Measurements from ENCODE around the gene CYP4F11.
"Not testable (repeated sequence)": the region's sequence is repeated elsewhere in the genome, so short reads cannot be mapped to it uniquely, and the experiment has no call there.

The CYP4F11 gene

DNA sequence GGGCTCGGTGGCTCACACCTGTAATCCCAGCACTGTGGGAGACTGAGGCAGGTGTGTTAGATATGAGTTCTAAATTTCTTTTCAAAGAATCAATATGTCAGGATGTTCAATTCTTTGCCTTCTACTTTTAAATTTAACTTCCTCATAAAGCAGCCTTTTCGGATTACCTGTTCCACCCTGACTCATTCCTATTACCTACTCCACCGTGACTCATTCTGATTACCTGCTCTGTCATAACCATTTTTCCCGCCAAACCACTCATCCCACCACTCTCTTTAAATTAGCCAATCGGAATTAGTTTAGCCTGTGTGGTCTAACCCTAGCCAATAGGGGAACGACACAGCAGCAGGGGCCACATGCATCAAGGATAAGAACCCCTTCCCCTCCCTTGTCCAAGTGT lies 60.6 kb downstream of the CYP4F11 start:
- not testable (repeated sequence) for H3K4me3 ChIP-seq (ENCODE audit: low read depth in 1 of 2, low read length in 2 of 2); H3K9me3 ChIP-seq (ENCODE audit: control insufficient read depth in 1 of 2, low read length in 2 of 2); H3K27me3 ChIP-seq (ENCODE audit: low read depth, low read length); H3K27ac ChIP-seq (ENCODE audit: low read length); H3K4me1 ChIP-seq (ENCODE audit: control insufficient read depth in 1 of 2, insufficient read depth in 2 of 2, low read length in 2 of 2); H3K36me3 ChIP-seq (ENCODE audit: control insufficient read depth in 1 of 2, insufficient read depth in 2 of 2, low read length in 2 of 2)

DNA sequence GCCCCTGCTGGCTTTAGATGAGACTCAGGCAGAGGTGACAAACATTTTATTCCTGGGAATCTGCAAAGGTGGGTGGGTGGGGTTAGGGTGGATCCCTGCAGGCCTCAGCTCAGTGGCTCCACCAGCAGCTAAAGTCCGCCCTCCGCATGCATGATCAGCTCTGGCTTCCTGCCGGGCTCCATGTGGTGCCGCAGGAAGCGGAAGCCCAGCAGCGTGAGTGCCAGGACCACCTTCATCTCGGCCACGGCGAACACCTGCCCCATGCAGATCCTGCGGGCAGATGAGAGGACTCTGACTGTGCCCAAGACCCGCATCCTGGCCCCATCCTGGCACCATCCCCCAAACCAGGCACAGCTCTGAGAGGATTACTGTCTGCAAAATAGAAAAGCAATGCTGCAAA lies 62.8 kb downstream of the CYP4F11 start:
- H3K36me3 ChIP-seq (ENCODE audit: control insufficient read depth in 1 of 2, insufficient read depth in 2 of 2, low read length in 2 of 2) = no peaks in the 10 kb centered on the region
- H3K9me3 ChIP-seq (ENCODE audit: control insufficient read depth in 1 of 2, low read length in 2 of 2) = no peaks in the 10 kb centered on the region
- no peak overlapping the region for H3K4me3 ChIP-seq (ENCODE audit: low read depth in 1 of 2, low read length in 2 of 2)
- H3K27ac ChIP-seq (ENCODE audit: low read length) = no peak overlapping the region
- H3K4me1 ChIP-seq (ENCODE audit: control insufficient read depth in 1 of 2, insufficient read depth in 2 of 2, low read length in 2 of 2) = no peaks in the 10 kb centered on the region
- no peaks in the 10 kb centered on the region for H3K27me3 ChIP-seq (ENCODE audit: low read depth, low read length)

DNA sequence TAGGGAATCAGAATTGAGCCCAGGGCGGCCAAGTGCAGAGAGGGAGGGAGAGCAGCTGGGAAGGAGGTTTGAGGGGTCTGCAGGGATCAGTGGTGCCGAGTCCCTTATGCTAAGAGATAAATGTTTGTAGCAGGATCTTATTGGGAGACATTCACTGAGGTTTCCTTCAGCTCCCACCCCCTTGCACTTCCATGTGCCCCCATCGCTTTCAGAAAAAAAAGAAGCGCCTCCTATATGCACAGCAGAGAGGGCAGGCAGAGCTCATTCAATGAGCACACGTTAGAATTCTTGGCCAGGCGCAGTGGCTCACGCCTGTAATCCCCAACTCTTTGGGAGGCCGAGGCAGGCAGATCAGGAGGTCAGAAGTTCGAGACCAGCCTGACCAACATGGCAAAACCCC lies 64.5 kb downstream of the CYP4F11 start:
- Histone ChIP-seq H3K36me3 (ENCODE audit: control insufficient read depth in 1 of 2, insufficient read depth in 2 of 2, low read length in 2 of 2) (no peaks in the 10 kb centered on the region), H3K4me1 (ENCODE audit: control insufficient read depth in 1 of 2, insufficient read depth in 2 of 2, low read length in 2 of 2) (no peaks in the 10 kb centered on the region), H3K4me3 (ENCODE audit: low read depth in 1 of 2, low read length in 2 of 2) (no peak overlapping the region), H3K9me3 (ENCODE audit: control insufficient read depth in 1 of 2, low read length in 2 of 2) (no peaks in the 10 kb centered on the region), H3K27me3 (ENCODE audit: low read depth, low read length) (peaks cover 4% of the 10 kb centered on the region), H3K27ac (ENCODE audit: low read length) (no peak overlapping the region)

DNA sequence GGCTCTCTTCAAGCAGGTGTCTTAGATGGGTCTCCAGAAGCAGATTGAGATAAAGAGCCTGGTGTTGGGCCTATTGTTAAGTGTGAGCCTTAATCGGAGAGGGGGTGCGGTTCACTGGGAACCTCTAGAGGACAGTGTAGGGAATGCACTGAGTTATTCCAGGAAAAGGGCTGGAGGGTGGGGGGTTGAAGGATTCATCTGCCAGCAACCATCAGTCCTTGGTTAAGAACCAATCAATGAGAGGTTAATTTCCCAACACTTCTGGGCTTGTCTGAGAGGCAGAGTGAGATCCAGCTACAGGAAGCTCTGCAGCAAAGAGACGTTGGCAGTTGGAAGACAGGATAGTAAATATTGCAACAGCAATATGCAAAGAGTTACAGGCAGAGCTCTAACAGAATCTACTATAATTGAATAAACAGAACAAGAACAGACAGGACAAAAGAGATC lies 65.2 kb downstream of the CYP4F11 start:
- Histone ChIP-seq H3K4me3 (ENCODE audit: low read depth in 1 of 2, low read length in 2 of 2) (no peak overlapping the region), H3K9me3 (ENCODE audit: control insufficient read depth in 1 of 2, low read length in 2 of 2) (no peaks in the 10 kb centered on the region), H3K4me1 (ENCODE audit: control insufficient read depth in 1 of 2, insufficient read depth in 2 of 2, low read length in 2 of 2) (no peaks in the 10 kb centered on the region), H3K27ac (ENCODE audit: low read length) (no peak overlapping the region), H3K27me3 (ENCODE audit: low read depth, low read length) (peaks cover 4% of the 10 kb centered on the region), H3K36me3 (ENCODE audit: control insufficient read depth in 1 of 2, insufficient read depth in 2 of 2, low read length in 2 of 2) (no peaks in the 10 kb centered on the region)

DNA sequence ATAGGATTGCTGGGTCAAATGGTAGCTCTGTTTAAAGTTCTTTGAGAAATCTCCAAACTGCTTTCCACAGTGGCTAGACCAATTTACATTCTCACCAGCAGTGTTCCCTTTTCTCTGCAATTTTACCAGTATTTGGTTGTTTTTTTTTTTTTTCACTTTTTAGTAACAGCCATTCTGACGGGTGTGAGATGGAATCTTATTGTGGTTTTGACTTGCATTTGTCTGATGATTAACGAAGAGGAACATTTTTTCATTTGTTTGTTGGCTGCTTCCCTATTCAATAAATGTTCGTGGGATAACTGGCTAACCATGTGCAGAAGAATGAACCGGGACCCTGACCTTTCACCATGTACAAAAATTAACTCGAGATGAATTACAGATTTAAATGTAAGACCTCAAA lies 67.7 kb downstream of the CYP4F11 start:
- peaks cover 4% of the 10 kb centered on the region for H3K27me3 ChIP-seq (ENCODE audit: low read depth, low read length)
- no peak overlapping the region for H3K27ac ChIP-seq (ENCODE audit: low read length)
- H3K4me3 ChIP-seq (ENCODE audit: low read depth in 1 of 2, low read length in 2 of 2) = no peak overlapping the region
- H3K9me3 ChIP-seq (ENCODE audit: control insufficient read depth in 1 of 2, low read length in 2 of 2) = no peaks in the 10 kb centered on the region
- H3K36me3 ChIP-seq (ENCODE audit: control insufficient read depth in 1 of 2, insufficient read depth in 2 of 2, low read length in 2 of 2) = no peaks in the 10 kb centered on the region
- H3K4me1 ChIP-seq (ENCODE audit: control insufficient read depth in 1 of 2, insufficient read depth in 2 of 2, low read length in 2 of 2) = no peaks in the 10 kb centered on the region

DNA sequence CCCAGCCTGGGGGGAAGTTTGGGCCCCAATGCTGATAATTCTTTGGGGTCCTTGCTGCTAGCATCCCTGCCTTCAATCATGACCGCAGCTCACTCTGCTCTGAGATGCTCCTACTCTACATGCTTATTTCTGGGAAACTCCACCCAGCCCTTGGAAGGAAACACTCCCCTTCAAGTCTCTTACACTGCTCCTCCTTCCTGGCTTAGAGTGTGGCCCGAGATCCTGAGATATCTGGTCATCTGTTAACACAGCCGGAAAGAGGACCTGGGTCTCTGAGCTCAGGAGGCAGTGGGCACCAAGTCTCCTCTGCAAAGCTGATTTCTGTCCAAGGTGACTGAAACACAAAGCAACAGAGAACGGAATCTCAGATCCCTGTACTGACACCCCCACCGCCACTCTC lies 69.5 kb downstream of the CYP4F11 start:
- Histone ChIP-seq H3K27ac (ENCODE audit: low read length) (no peak overlapping the region), H3K36me3 (ENCODE audit: control insufficient read depth in 1 of 2, insufficient read depth in 2 of 2, low read length in 2 of 2) (no peaks in the 10 kb centered on the region), H3K9me3 (ENCODE audit: control insufficient read depth in 1 of 2, low read length in 2 of 2) (no peaks in the 10 kb centered on the region), H3K27me3 (ENCODE audit: low read depth, low read length) (peaks cover 4% of the 10 kb centered on the region), H3K4me3 (ENCODE audit: low read depth in 1 of 2, low read length in 2 of 2) (no peak overlapping the region), H3K4me1 (ENCODE audit: control insufficient read depth in 1 of 2, insufficient read depth in 2 of 2, low read length in 2 of 2) (no peaks in the 10 kb centered on the region)

DNA sequence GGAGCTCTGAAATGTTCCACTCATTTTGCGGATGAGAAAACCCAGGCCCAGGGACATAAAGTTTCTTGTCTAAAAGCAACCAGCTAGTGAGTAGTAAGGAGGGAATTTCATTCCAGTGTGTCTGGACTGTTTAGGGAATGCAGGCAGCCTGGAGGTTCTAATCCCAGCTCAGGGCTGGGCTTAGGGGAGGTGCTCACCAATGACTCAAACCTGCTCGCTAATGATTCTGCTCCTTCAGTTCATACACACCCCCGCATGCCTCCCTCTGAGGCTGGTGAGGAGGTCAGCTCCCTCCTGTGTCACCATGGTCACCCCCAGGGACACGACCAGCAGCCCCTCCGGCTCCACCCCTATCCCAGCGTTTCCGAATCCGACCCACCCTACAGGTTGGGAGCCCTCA lies 71.1 kb downstream of the CYP4F11 start:
- Histone ChIP-seq H3K4me1 (ENCODE audit: control insufficient read depth in 1 of 2, insufficient read depth in 2 of 2, low read length in 2 of 2) (no peaks in the 10 kb centered on the region), H3K4me3 (ENCODE audit: low read depth in 1 of 2, low read length in 2 of 2) (no peak overlapping the region), H3K9me3 (ENCODE audit: control insufficient read depth in 1 of 2, low read length in 2 of 2) (no peaks in the 10 kb centered on the region), H3K27me3 (ENCODE audit: low read depth, low read length) (peaks cover 4% of the 10 kb centered on the region), H3K27ac (ENCODE audit: low read length) (no peak overlapping the region), H3K36me3 (ENCODE audit: control insufficient read depth in 1 of 2, insufficient read depth in 2 of 2, low read length in 2 of 2) (no peaks in the 10 kb centered on the region)

DNA sequence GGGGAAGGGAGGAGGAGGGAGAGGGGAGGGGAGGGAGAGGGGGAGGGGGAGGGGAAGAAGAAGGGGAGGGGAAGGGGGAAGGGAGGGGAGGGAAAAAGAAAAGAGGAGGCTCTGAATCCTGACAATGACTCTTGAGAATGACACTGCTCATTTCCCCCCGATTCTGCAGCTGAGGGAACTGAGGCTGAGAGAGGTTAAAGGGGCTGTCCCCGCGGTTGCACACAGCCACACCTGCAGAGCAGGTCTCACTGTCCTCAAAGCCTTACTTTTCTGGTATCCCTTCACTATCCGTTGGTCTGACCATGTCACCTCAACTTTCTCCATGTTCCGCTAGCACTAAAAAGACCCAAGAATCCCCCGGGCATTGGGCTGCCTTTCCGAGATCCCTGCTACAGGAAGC lies 71.9 kb downstream of the CYP4F11 start:
- peaks cover 4% of the 10 kb centered on the region for H3K27me3 ChIP-seq (ENCODE audit: low read depth, low read length)
- no peak overlapping the region for H3K27ac ChIP-seq (ENCODE audit: low read length)
- H3K9me3 ChIP-seq (ENCODE audit: control insufficient read depth in 1 of 2, low read length in 2 of 2) = no peaks in the 10 kb centered on the region
- no peaks in the 10 kb centered on the region for H3K36me3 ChIP-seq (ENCODE audit: control insufficient read depth in 1 of 2, insufficient read depth in 2 of 2, low read length in 2 of 2)
- H3K4me1 ChIP-seq (ENCODE audit: control insufficient read depth in 1 of 2, insufficient read depth in 2 of 2, low read length in 2 of 2) = no peaks in the 10 kb centered on the region
- H3K4me3 ChIP-seq (ENCODE audit: low read depth in 1 of 2, low read length in 2 of 2) = no peak overlapping the region
